Right cardiac atrium (tissue), 5 donors: ENCODE measurements around the gene PTPRQ. TPM values are rescaled to one million over a fixed set of nuclear protein-coding genes. Genes with fewer than 3 reads are reported as not detected.
A peak's percentile ranks its signal among the peaks of the same experiment; 100 is the strongest.
"Not testable (repeated sequence)": the region's sequence is repeated elsewhere in the genome, so short reads cannot be mapped to it uniquely, and the experiment has no call there.

Source experiments
- ATAC-seq, 2 donors: fragments of 200-7000 bp; cut with Tn5 transposase; one replicate each; pipeline versions ENCODE4 v1.8.0 to v1.9.1; 2020; ENCODE audit warnings: moderate library complexity in 2 of 2, mild to moderate bottlenecking in 1 of 2
- DNase-seq, 3 donors: peaks; one replicate each; pipeline ENCODE4 v3.0.0-alpha.2; 2020
- H3K27ac ChIP-seq: one replicate; pipeline ENCODE4 v1.5.1; 2013; ENCODE audit warnings: mild to moderate bottlenecking, low read length, control low read depth, moderate library complexity
- H3K27me3 ChIP-seq: one replicate; pipeline ENCODE4 v1.6.1; 2013; ENCODE audit not compliant: control insufficient read depth, insufficient read depth
- H3K4me1 ChIP-seq: one replicate; pipeline ENCODE4 v1.6.1; 2013; ENCODE audit warnings: low read length; ENCODE audit not compliant: control insufficient read depth, insufficient read depth
- H3K4me3 ChIP-seq: one replicate; pipeline ENCODE4 v1.5.1; 2013; ENCODE audit warnings: low read length, control low read depth
- H3K9me3 ChIP-seq: one replicate; pipeline ENCODE4 v1.6.1; 2013; ENCODE audit warnings: low read length; ENCODE audit not compliant: control insufficient read depth
- WGBS: extraction: QIAGEN DNeasy Blood & Tissue Kit; methylation state at CpG from one replicate; pipeline ENCODE4 v1.1.7; 2013; 5-methylcytosine and 5-hydroxymethylcytosine counted together
- intact Hi-C, 4 donors: fragments of 100-400 bp; cut with DNase I; formaldehyde crosslinking; loops; one replicate each; pipeline versions ENCODE4 v1.11.0 to v1.14.0; 2022 to 2023
- polyA plus RNA-seq: library from polyadenylated mRNA; stranded (reverse); fragments of 200-250 nt; gene quantifications from one replicate; pipeline ENCODE4 v1.2.3, GENCODE V29; 2013
- total RNA-seq, 4 donors: library from RNA; stranded (reverse); fragmentation: NEBNext Ultra II Directional; extraction: Animal tissue kit (Norgen Biotek cat#: 25700); gene quantifications; one replicate each; pipeline ENCODE4 v1.2.1, GENCODE V29; 2021
- donor health status: healthy with polysubstance abuse.
- donor health status: DM: no; HTN: yes; CAD: no.
- donor health status: DM: no; HTN: no; CAD: no.
- donor health status: DM: no; HTN: yes; CAD: no; lungs with severe emphysema.
- donor health status: DM: yes; HTN: yes; CAD: no.

The PTPRQ gene
- total and polyA plus RNA-seq, 5 donors, result 0.52 to 18.0 (median 16.9) TPM

- Histone ChIP-seq H3K9me3 (no peaks in the 10 kb centered on the region), H3K4me3 (no peak overlapping the region), H3K27me3 (no peaks in the 10 kb centered on the region), H3K4me1 (no peaks in the 10 kb centered on the region), H3K27ac (no peak overlapping the region)
- ATAC-seq, result no peak
- no peak for DNase-seq
- 85% methylated on average over 4 of the region's 4 CpGs for WGBS
- intact Hi-C loops, result no loop called here
Observed at GRCh38 chr12:80636832-80637231, 192.8 kb downstream of the PTPRQ start.

DNA sequence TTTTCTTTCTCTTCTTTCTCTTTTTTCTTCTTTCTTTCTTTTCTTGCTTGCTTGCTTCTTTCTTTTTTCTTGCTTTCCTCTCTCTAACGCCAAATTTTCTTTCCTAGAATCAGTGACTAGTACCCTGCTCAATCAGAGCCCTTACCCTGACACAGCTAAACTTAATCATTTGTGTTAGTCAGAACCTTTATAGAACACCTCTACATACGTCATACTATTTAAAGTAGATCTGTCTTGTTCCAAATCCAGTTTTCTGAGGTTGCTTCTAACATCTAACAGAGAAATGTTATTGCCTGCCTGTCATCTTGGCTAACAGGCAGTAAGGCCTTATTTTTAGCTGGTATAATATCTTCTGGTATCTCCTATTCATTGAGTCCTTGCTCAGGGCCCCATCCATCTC lies 197.9 kb downstream of the PTPRQ start:
- no peaks in the 10 kb centered on the region for H3K27me3 ChIP-seq
- no peak for ATAC-seq
- H3K9me3 ChIP-seq, result no peaks in the 10 kb centered on the region
- H3K4me3 ChIP-seq, result no peak overlapping the region
- DNase-seq, result no peak
- no peak overlapping the region for H3K27ac ChIP-seq
- 83% methylated on average over 2 of the region's 2 CpGs for WGBS
- no peaks in the 10 kb centered on the region for H3K4me1 ChIP-seq
- intact Hi-C loops, result no loop called here

GRCh38 chr12:80643961-80644360 lies 199.9 kb downstream of the PTPRQ start:
- Histone ChIP-seq H3K27ac (no peak overlapping the region), H3K27me3 (no peaks in the 10 kb centered on the region), H3K9me3 (no peaks in the 10 kb centered on the region), H3K4me1 (no peaks in the 10 kb centered on the region), H3K4me3 (no peak overlapping the region)
- ATAC-seq (no peak), DNase-seq (no peak)
- intact Hi-C loops, result no loop called here
- WGBS, result 23% methylated on average over 2 of the region's 2 CpGs

GRCh38 chr12:80648881-80649280 lies 204.8 kb downstream of the PTPRQ start:
- intact Hi-C loops, result no loop called here
- 63% methylated on average over 1 of the region's 1 CpG for WGBS
- H3K27ac ChIP-seq, result no peak overlapping the region
- H3K27me3 ChIP-seq, result no peaks in the 10 kb centered on the region
- H3K9me3 ChIP-seq, result no peaks in the 10 kb centered on the region
- no peak for DNase-seq
- no peak for ATAC-seq
- no peak overlapping the region for H3K4me3 ChIP-seq
- H3K4me1 ChIP-seq, result no peaks in the 10 kb centered on the region

- Histone ChIP-seq H3K27ac (no peak overlapping the region), H3K27me3 (no peaks in the 10 kb centered on the region), H3K9me3 (no peaks in the 10 kb centered on the region), H3K4me1 (no peaks in the 10 kb centered on the region), H3K4me3 (no peak overlapping the region)
- WGBS, result 29% methylated on average over 2 of the region's 2 CpGs
- intact Hi-C loops, result no loop called here
- no peak for ATAC-seq
- DNase-seq, result no peak
Observed at GRCh38 chr12:80655751-80656150, 211.7 kb downstream of the PTPRQ start.

- Histone ChIP-seq H3K27me3 (no peaks in the 10 kb centered on the region), H3K9me3 (no peaks in the 10 kb centered on the region), H3K27ac (no peak overlapping the region), H3K4me3 (no peak overlapping the region), H3K4me1 (no peaks in the 10 kb centered on the region)
- WGBS, result 82% methylated on average over 5 of the region's 5 CpGs
- DNase-seq (no peak), ATAC-seq (no peak)
- intact Hi-C loops, result no loop called here
Observed at GRCh38 chr12:80659512-80660063, 215.6 kb downstream of the PTPRQ start.

GRCh38 chr12:80662586-80662985 lies 218.6 kb downstream of the PTPRQ start:
- Histone ChIP-seq H3K27ac (no peak overlapping the region), H3K4me1 (no peaks in the 10 kb centered on the region), H3K4me3 (no peak overlapping the region), H3K9me3 (no peaks in the 10 kb centered on the region), H3K27me3 (no peaks in the 10 kb centered on the region)
- no peak for DNase-seq
- intact Hi-C loops, result no loop called here
- no peak for ATAC-seq

DNA sequence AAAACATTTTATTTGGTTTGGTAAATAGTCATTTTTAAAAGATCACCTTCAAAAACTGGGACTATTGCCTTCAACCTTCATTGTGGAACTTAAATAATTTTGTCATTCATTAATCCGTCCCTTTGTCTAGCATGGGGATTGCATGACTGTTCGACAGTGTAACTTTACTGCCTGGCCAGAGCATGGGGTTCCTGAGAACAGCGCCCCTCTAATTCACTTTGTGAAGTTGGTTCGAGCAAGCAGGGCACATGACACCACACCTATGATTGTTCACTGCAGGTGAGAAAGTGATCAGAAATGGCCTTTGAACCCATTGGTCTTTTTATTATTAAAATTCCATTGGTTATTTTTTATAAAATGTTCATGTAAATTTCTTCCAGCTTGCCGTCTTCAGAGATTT lies 226.2 kb downstream of the PTPRQ start:
- Histone ChIP-seq H3K9me3 (no peaks in the 10 kb centered on the region), H3K4me3 (no peak overlapping the region), H3K27me3 (no peaks in the 10 kb centered on the region), H3K27ac (no peak overlapping the region), H3K4me1 (no peaks in the 10 kb centered on the region)
- intact Hi-C loops, result no loop called here
- 68% methylated on average over 5 of the region's 5 CpGs for WGBS
- DNase-seq (no peak), ATAC-seq (no peak)

GRCh38 chr12:80676042-80676636 lies 232.1 kb downstream of the PTPRQ start:
- H3K4me3 ChIP-seq, H3K9me3 ChIP-seq, H3K27me3 ChIP-seq, H3K27ac ChIP-seq, H3K4me1 ChIP-seq, intact Hi-C loops, ATAC-seq: not testable (repeated sequence)
- WGBS, result 92% methylated on average over 13 of the region's 13 CpGs
- peak in 1 of 3 donors; percentile 18 for DNase-seq

DNA sequence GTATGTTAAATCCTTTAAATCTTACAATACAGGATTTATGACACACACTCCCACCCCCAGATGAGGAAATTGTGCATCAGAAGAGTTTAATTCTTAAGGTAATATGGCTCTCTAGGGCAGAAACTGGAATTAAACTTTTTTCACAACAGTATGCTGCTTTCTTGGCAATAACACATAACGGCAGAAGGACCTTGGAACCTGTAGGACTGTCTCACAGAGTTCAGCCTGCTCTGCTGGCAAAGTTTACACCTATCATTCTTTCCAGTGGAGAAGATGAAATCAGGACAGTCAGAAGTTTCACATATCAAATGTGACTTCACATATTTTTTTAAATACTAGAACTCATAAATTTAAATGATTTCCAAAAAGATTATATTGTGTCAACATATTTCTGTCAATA lies 232.8 kb downstream of the PTPRQ start:
- intact Hi-C loops, result no loop called here
- Histone ChIP-seq H3K4me1 (no peaks in the 10 kb centered on the region), H3K9me3 (no peaks in the 10 kb centered on the region), H3K27ac (no peak overlapping the region), H3K27me3 (no peaks in the 10 kb centered on the region), H3K4me3 (no peak overlapping the region)
- DNase-seq (no peak), ATAC-seq (no peak)
- WGBS, result 76% methylated on average over 1 of the region's 1 CpG

- H3K9me3 ChIP-seq, result no peaks in the 10 kb centered on the region
- H3K4me1 ChIP-seq, result no peaks in the 10 kb centered on the region
- intact Hi-C loops, result no loop called here
- H3K27ac ChIP-seq, result no peak overlapping the region
- no peak for ATAC-seq
- 95% methylated on average over 1 of the region's 1 CpG for WGBS
- no peaks in the 10 kb centered on the region for H3K27me3 ChIP-seq
- DNase-seq, result no peak
- no peak overlapping the region for H3K4me3 ChIP-seq
Observed at GRCh38 chr12:80677994-80678393, 234.0 kb downstream of the PTPRQ start.
